Effector memory CD8-positive, alpha-beta T cell (primary cell): Measurements from ENCODE around the gene LTB4R.

Experiments used
- ATAC-seq: fragments of 150-1000 bp; cut with Tn5 transposase; replicated peaks from 2 replicates; pipeline ENCODE4 v1.10.0; 2021; ENCODE audit warnings: mild to moderate bottlenecking, moderate library complexity
- DNase-seq, 3 experiments: peaks; one replicate each; pipeline ENCODE4 v3.0.0; 2021
- H3K27ac Mint-ChIP-seq, 2 donors: one replicate each; pipeline ENCODE4 v1.8.0; 2022; ENCODE audit warnings: mild to moderate bottlenecking in 2 of 2, mixed read lengths in 2 of 2, moderate library complexity in 2 of 2
- H3K27me3 Mint-ChIP-seq, 2 donors: one replicate each; pipeline ENCODE4 v1.8.0; 2022; ENCODE audit warnings: mixed read lengths in 2 of 2
- H3K36me3 Mint-ChIP-seq: one replicate; pipeline ENCODE4 v1.8.0; 2022; ENCODE audit warnings: mild to moderate bottlenecking, moderate library complexity, mixed read lengths; ENCODE audit not compliant: insufficient read depth
- H3K4me1 Mint-ChIP-seq, 2 donors: one replicate each; pipeline ENCODE4 v1.8.0; 2022; ENCODE audit warnings: low read depth in 2 of 2, mixed read lengths in 2 of 2
- H3K4me3 Mint-ChIP-seq, 2 donors: one replicate each; pipeline ENCODE4 v1.8.0; 2022; ENCODE audit warnings: mild to moderate bottlenecking in 2 of 2, mixed read lengths in 2 of 2, moderate library complexity in 2 of 2
- H3K9me3 Mint-ChIP-seq, 2 donors: one replicate each; pipeline ENCODE4 v1.8.0; 2022; ENCODE audit warnings: mixed read lengths in 2 of 2

The LTB4R gene

DNA sequence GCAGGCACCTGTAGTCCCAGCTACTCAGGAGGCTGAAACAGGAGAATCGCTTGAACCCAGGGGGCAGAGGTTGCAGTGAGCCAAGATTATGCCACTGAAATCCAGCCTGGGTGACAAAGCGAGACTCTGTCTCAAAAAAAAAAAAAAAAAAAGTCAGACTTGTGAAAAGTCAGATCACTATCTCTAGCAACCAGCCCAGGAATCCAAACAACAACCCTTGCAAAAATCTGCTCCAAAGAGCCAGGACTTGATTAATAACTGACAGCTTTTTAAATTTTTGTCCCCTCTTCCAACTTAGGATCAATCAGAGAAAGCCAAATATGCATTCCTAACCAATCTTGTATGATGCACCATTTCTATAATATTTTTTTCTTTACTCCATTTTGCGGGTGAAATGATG is 49.0 kb downstream of the LTB4R start:
- H3K27me3 Mint-ChIP-seq = peaks cover 43 to 49% of the 10 kb centered on the region in 2 donors

DNA sequence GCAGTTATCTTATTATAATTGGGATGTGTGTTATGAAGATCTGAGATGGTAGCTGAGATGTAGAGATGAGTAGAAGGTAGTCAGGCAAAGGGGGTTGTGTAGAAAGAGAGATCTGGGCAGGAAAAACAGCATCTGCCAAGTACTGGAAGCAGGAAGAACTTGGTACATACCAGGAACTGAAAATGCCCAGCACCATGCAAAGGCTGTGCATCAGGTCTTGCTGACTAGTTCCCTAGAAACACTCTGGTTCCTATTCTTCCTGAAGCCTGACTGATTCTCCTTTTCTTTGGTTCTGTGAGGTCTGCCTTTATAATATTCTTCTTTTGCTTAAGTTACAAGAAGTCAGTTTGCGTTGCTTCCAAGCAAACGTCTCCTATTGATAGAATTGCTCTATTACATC is 50.0 kb downstream of the LTB4R start:
- Mint-ChIP-seq H3K36me3 (no peaks in the 10 kb centered on the region), H3K27me3 (peaks cover 53 to 60% of the 10 kb centered on the region in 2 donors), H3K4me1 (peaks cover 7 to 9% of the 10 kb centered on the region in 2 donors), H3K9me3 (no peaks in the 10 kb centered on the region), H3K27ac (no peak overlapping the region), H3K4me3 (no peak overlapping the region)
- ATAC-seq = no peak
- no peak for DNase-seq

More for the DNA sequence above, 49.0 kb downstream of the LTB4R start:
- H3K27ac Mint-ChIP-seq = no peak overlapping the region
- no peaks in the 10 kb centered on the region for H3K9me3 Mint-ChIP-seq
- no peaks in the 10 kb centered on the region for H3K36me3 Mint-ChIP-seq
- H3K4me3 Mint-ChIP-seq = no peak overlapping the region
- no peak for DNase-seq
- no peak for ATAC-seq
- H3K4me1 Mint-ChIP-seq = peaks cover 0 to under 1% of the 10 kb centered on the region in 2 donors

DNA sequence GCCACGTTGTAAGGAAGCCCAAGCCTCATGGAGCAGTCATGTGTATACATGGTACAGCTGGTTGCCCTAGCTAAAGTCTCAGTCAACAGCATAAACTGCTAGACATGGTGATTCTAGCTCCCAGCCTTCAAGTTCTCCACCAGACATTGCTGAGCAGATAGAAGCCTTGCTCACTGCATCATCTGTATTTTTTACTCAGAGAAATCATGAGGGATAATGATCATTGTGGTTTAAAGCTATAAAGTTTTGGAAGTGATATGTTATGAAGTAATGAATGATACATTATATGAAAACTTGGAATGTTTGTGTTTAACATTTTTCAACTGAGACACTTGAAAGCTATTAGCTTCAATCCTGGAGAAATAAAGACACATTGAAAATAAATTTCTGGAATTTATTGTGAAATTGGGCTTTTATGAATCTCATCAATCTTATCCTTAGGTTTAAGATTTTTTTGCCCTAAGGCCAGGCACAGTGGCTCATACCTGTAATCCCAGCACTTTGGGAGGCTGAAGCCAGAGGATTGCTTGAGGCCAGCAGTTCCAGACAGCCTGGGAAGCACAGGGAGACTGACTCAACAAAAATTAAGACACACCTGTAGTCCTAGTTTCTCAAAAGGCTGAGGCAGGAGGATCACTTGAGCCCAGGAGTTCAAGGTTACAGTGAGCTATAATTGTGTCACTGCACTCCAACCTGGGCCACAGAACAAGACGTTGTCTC is 51.1 kb downstream of the LTB4R start:
- Mint-ChIP-seq H3K36me3 (no peaks in the 10 kb centered on the region), H3K9me3 (no peaks in the 10 kb centered on the region), H3K27me3 (peaks cover 60 to 66% of the 10 kb centered on the region in 2 donors), H3K27ac (no peak overlapping the region), H3K4me3 (no peak overlapping the region), H3K4me1 (peaks cover 13 to 16% of the 10 kb centered on the region in 2 donors)
- ATAC-seq (no peak), DNase-seq (no peak)

DNA sequence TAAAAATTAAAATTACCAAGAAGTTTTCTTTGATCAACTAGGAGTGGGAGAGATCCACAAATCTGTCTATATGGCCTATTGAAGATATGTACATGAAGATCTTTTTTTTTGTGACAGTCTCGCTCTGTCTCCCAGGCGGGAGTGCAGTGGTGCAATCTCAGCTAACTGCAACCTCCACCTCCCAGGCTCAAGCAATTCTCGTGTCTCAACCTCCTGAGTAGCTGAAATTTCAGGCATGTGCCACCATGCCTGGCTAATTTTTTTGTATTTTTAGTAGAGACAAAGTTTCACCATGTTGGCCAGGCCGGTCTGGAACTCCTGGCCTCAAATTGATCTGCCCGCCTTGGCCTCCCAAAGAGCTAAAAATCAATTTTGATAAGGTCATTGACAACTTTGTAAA is 52.1 kb downstream of the LTB4R start:
- no peak overlapping the region for H3K27ac Mint-ChIP-seq
- H3K36me3 Mint-ChIP-seq = no peaks in the 10 kb centered on the region
- ATAC-seq (no peak), DNase-seq (no peak)
- H3K4me1 Mint-ChIP-seq = peaks cover 20 to 21% of the 10 kb centered on the region in 2 donors
- no peak overlapping the region for H3K4me3 Mint-ChIP-seq
- peaks cover 68 to 70% of the 10 kb centered on the region in 2 donors for H3K27me3 Mint-ChIP-seq
- no peaks in the 10 kb centered on the region for H3K9me3 Mint-ChIP-seq

DNA sequence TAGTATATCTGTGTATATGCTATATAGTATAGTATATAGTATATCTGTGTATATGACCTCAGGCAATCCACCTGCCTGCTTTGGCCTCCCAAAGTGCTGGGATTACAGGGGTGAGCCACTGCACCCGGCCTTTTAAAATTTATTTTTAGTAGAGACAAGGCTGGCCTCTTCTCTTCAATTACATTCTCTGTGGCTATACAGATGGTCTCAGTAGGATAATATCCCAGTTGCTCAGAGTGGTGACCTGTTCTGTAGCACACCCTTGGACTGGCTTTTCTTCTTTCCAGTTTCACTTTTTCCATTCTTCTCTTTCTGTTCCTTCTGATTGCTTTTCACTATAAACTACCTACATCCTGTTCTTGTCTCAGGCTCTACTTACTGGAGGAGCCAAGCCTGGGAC is 53.5 kb downstream of the LTB4R start:
- peaks cover 73 to 76% of the 10 kb centered on the region in 2 donors for H3K27me3 Mint-ChIP-seq
- ATAC-seq (no peak), DNase-seq (no peak)
- H3K36me3 Mint-ChIP-seq = no peaks in the 10 kb centered on the region
- no peaks in the 10 kb centered on the region for H3K9me3 Mint-ChIP-seq
- H3K4me1 Mint-ChIP-seq = peaks cover 25 to 26% of the 10 kb centered on the region in 2 donors
- H3K4me3 Mint-ChIP-seq = no peak overlapping the region
- H3K27ac Mint-ChIP-seq = no peak overlapping the region

DNA sequence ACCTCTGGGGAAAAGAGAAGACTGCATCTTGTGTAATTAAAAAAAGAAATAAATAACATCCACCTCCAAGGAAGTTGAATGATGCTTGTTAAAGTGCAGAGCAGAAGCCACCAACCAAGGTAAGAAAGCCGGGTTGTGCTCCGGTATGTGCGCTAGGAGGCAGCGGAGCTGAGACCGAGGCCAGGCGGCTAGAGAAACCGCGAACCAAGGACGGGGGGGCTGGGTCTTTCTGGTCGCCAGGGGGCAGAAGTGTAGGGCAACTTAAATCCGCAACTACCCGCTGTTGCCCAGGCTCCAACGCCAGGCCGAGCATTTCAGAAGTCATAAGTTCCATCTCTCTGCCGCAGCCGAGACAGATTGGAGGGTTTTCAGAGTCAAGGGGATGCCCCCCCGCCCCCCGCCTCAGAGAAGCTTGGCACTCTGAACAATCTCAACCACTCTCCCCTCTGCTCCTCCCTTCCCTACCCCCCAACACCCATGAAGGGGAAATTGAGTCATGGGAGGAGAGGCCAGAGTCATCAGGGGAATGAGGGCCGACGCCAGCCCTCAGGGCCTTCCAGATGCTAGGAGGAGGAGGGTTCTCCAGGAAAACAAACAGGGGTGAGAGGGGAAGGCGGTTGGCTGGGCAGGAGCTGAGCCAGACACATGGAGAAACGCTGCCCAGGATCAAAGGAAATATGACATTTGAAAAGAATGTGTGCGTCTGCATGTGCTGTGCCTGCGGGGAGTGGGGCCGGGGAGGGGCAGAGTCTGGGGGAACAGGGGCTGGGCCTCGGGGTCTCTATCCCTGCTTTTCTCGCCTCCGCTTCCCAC is 54.5 kb downstream of the LTB4R start:
- peak; percentile 35 to 49 (median 46) for DNase-seq
- Mint-ChIP-seq H3K4me1 (peaks cover 25 to 26% of the 10 kb centered on the region in 2 donors), H3K27me3 (peaks cover 68 to 74% of the 10 kb centered on the region in 2 donors), H3K27ac (no peak overlapping the region), H3K9me3 (no peaks in the 10 kb centered on the region), H3K36me3 (no peaks in the 10 kb centered on the region), H3K4me3 (peak overlapping the region; percentile 42 to 44)
- peak; percentile 66 for ATAC-seq

DNA sequence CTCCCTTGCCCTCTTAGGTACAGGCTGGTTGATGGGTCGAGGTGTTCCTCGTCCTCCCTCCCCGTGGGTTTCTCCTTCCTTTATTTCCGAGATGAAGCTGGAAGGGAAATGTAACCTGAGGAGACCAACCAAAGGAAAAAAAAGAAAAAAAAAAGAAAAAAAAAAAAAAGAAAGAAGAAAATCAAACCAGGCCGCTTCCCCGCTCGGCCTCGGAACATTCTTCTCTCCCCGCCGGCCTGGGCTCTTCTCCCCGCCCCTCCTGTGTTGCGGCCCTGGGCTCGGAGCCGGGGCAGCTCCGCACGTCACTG is 55.1 kb downstream of the LTB4R start:
- Mint-ChIP-seq H3K27ac (no peak overlapping the region), H3K9me3 (no peaks in the 10 kb centered on the region), H3K4me1 (peaks cover 25 to 26% of the 10 kb centered on the region in 2 donors), H3K4me3 (peak overlapping the region; percentile 42 to 44), H3K27me3 (peaks cover 63 to 74% of the 10 kb centered on the region in 2 donors), H3K36me3 (no peaks in the 10 kb centered on the region)
- DNase-seq = no peak
- ATAC-seq = no peak

DNA sequence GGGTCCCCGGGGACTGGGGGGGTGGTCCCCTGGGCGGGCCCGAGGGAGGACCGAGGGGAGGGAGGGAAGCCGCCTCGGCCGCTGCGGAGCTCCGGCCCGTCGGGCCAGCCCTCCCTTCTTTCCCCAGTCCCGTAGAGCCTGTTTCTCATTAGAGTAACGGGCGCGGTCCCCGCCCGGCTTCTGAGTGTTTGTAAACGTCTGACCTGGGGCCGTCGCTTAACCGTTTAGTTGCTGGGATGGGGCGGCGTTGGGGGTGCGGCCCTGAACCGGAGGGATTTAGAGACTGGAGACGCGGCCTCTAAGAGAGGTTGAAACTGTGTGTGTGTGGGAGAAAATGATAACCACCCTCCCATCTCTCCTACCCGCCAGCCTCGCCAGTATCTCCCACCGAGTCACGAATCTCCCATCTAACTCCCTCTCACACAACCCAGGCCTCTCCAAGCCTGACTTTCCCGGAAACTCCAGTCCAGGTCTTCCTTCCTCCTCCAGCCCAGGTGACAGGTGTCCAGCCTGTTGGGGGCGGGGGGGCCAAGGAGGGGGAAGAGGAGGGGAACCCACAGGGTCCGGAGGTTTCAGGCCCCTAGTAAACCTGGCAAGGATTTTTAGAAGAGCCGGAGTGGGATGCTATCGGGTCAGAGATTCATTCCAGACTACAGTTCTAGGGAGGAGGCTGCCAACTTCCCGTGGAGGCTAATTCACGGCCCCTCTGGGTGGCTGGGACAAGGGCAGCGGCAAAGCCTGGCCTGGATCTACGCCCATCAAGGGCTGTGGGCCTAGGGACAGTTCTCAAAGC is 55.6 kb downstream of the LTB4R start:
- Mint-ChIP-seq H3K27ac (peak overlapping the region in 1 of 2 donors; percentile 15), H3K27me3 (peaks cover 57 to 70% of the 10 kb centered on the region in 2 donors)

More for the DNA sequence above, 55.6 kb downstream of the LTB4R start:
- Mint-ChIP-seq H3K9me3 (no peaks in the 10 kb centered on the region), H3K4me1 (peaks cover 25 to 26% of the 10 kb centered on the region in 2 donors), H3K36me3 (no peaks in the 10 kb centered on the region), H3K4me3 (peak overlapping the region; percentile 65 to 76)
- ATAC-seq (peak; percentile 35), DNase-seq (peak; percentile 12 to 17 (median 17))
